PC-3 (cell line): ENCODE measurements around the gene PAMR1.

Experiments
- CTCF ChIP-seq: fragments of 300-600 bp; sonication (generic); conservative IDR thresholded peaks from 2 replicates; pipeline ENCODE4 v1.5.1; 2017; ENCODE audit warnings: antibody characterized with exemption, low read depth, mild to moderate bottlenecking, low read length
- EZH2 ChIP-seq: fragments of 300-600 bp; sonication (generic); IDR thresholded peaks from one replicate; pipeline ENCODE4 v1.6.1; 2017; ENCODE audit warnings: antibody characterized with exemption, mild to moderate bottlenecking, low read length; ENCODE audit not compliant: unreplicated experiment
- EZH2phosphoT487 ChIP-seq: fragments of 300-600 bp; sonication (generic); IDR thresholded peaks from 2 replicates; pipeline ENCODE4 v1.6.1; 2018; ENCODE audit warnings: mild to moderate bottlenecking, antibody characterized with exemption, low read length, borderline replicate concordance

- TF ChIP-seq CTCF, result no peak
- no peak for TF ChIP-seq EZH2
- TF ChIP-seq EZH2phosphoT487, result no peak
These were observed 130.5 kb downstream of the PAMR1 start for GRCh38 chr11:35394941-35395340.
